ENCODE measurements around the gene CTDSP1. TPM values are rescaled to one million over a fixed set of nuclear protein-coding genes. Genes with fewer than 3 reads are reported as not detected.

The CTDSP1 gene
- total and polyA plus RNA-seq, 11 donors = 67.4 to 121 (median 93.8) TPM

DNA sequence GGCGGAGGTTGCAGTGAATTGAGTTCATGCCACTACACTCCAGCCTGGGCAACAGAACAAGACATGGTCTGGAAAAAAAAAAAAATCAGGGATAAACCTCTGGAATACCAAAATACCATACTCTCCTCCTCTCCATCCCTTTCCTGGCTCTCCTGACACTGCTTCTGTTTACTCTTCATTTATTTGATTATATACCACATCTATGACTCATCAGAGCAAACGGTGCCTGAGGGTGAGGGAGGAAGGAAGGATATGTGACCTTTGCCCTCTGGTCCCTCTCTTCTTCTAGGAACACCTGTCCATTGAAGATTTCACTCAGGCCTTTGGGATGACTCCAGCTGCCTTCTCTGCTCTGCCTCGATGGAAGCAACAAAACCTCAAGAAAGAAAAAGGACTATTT, 49.3 kb downstream of the CTDSP1 start:
- Histone ChIP-seq H3K27ac (no peak overlapping the region), H3K9me3 (no peaks in the 10 kb centered on the region), H3K36me3 (peaks cover 0 to 52% (median 38%) of the 10 kb centered on the region in 9 donors), H3K4me1 (no peaks in the 10 kb centered on the region), H3K27me3 (no peaks in the 10 kb centered on the region), H3K4me3 (no peak overlapping the region)
- intact Hi-C loops (cut with DNase I) = no loop called here
- WGBS, 4 donors = 57 to 67% (median 60%) methylated on average over 3 of the region's 3 CpGs
- TF ChIP-seq, protein P1, sequence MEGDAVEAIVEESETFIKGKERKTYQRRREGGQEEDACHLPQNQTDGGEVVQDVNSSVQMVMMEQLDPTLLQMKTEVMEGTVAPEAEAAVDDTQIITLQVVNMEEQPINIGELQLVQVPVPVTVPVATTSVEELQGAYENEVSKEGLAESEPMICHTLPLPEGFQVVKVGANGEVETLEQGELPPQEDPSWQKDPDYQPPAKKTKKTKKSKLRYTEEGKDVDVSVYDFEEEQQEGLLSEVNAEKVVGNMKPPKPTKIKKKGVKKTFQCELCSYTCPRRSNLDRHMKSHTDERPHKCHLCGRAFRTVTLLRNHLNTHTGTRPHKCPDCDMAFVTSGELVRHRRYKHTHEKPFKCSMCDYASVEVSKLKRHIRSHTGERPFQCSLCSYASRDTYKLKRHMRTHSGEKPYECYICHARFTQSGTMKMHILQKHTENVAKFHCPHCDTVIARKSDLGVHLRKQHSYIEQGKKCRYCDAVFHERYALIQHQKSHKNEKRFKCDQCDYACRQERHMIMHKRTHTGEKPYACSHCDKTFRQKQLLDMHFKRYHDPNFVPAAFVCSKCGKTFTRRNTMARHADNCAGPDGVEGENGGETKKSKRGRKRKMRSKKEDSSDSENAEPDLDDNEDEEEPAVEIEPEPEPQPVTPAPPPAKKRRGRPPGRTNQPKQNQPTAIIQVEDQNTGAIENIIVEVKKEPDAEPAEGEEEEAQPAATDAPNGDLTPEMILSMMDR (IDR thresholded peaks at IDR 0.05) = no peak
- TF ChIP-seq POLR2A (IDR thresholded peaks at IDR 0.05) = no peak
- ATAC-seq (no peak), DNase-seq (no peak)

DNA sequence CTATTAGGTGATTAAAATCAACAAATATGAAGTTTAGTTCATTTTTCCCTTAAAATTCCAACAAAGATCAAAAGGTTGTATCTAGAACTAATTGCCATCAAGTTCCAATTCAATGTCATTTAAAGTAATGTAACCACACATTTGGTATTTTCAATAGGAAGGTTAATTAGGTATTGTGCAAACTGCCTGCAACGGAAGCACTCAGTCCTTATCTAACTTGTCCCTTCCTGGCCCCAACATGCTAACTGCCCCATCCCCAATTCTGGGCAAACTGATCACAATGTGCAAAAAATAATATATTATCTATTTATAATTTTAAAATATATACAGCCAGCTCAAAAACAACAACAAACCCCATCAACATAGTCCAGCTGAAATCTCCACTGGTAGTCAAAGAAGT, 52.4 kb downstream of the CTDSP1 start:
- intact Hi-C loops (cut with DNase I) = no loop called here
- TF ChIP-seq POLR2A (IDR thresholded peaks at IDR 0.05) = no peak
- TF ChIP-seq, protein P1 (IDR thresholded peaks at IDR 0.05) = no peak
- ATAC-seq = no peak
- WGBS, 4 donors = 81 to 91% (median 89%) methylated on average over 1 of the region's 1 CpG
- no peak for DNase-seq
- Histone ChIP-seq H3K4me3 (no peak overlapping the region), H3K4me1 (no peaks in the 10 kb centered on the region), H3K9me3 (no peaks in the 10 kb centered on the region), H3K27ac (no peak overlapping the region), H3K36me3 (peaks cover 0 to 79% (median 63%) of the 10 kb centered on the region in 9 donors), H3K27me3 (no peaks in the 10 kb centered on the region)

MicroRNAs encoded within 50 kb of the gene (microRNA counts, 767-probe panel; counts per million panel counts)
- 4,726 to 4,984 counts per million in 2 donors for microRNA hsa-miR-26b-5p

Small RNA genes lying within 50 kb of the gene (microRNA-seq; reads per million reads assigned to microRNA genes)
- gene MIR26B = 39,032 to 68,661 (median 47,322) reads per million in 4 donors

Other genes with a start within 250 kb of the CTDSP1 start
- gene CXCR1, start 232.9 kb upstream of the CTDSP1 start, total RNA-seq = 1 to 10 TPM in 2 of 9 donors, under 1 TPM in 7; 0.23 to 1.9 (median 0.59) TPM
- under 1 TPM; 0.08 to 0.22 TPM for gene CXCR1, start 232.9 kb upstream of the CTDSP1 start, polyA plus RNA-seq
- 100 to 1,000 TPM; 126 to 278 (median 139) TPM for gene ARPC2, start 182.7 kb upstream of the CTDSP1 start, total RNA-seq
- gene ARPC2, start 182.7 kb upstream of the CTDSP1 start, polyA plus RNA-seq = 100 to 1,000 TPM in 1 of 2 donors, 10 to 100 TPM in 1; 64.9 to 223 TPM
- 1 to 10 TPM in 6 of 9 donors, under 1 TPM in 3; 0.52 to 4.7 (median 1.2) TPM for gene GPBAR1, start 138.9 kb upstream of the CTDSP1 start, total RNA-seq
- gene GPBAR1, start 138.9 kb upstream of the CTDSP1 start, polyA plus RNA-seq = 1 to 10 TPM in 1 of 2 donors, under 1 TPM in 1; 1.00 to 1.8 TPM
- 100 to 1,000 TPM in 2 of 9 donors, 10 to 100 TPM in 7; 51.6 to 127 (median 58.0) TPM for gene AAMP, start 129.7 kb upstream of the CTDSP1 start, total RNA-seq
- 100 to 1,000 TPM in 1 of 2 donors, 10 to 100 TPM in 1; 58.6 to 150 TPM for gene AAMP, start 129.7 kb upstream of the CTDSP1 start, polyA plus RNA-seq
- gene PNKD, start 129.3 kb upstream of the CTDSP1 start, total RNA-seq = 10 to 100 TPM; 53.8 to 78.7 (median 72.5) TPM
- gene PNKD, start 129.3 kb upstream of the CTDSP1 start, polyA plus RNA-seq = 100 to 1,000 TPM in 1 of 2 donors, 10 to 100 TPM in 1; 54.6 to 146 TPM
- gene TMBIM1, start 107.4 kb upstream of the CTDSP1 start, total RNA-seq = 100 to 1,000 TPM in 7 of 9 donors, 10 to 100 TPM in 2; 89.1 to 173 (median 126) TPM
- 100 to 1,000 TPM in 1 of 2 donors, 10 to 100 TPM in 1; 41.8 to 208 TPM for gene TMBIM1, start 107.4 kb upstream of the CTDSP1 start, polyA plus RNA-seq
- gene CATIP, start 43.0 kb upstream of the CTDSP1 start, total RNA-seq = under 1 TPM in 1 of 9 donors, not detected in 8; 0.18 TPM
- under 1 TPM in 1 of 2 donors, not detected in 1; 0.07 TPM for gene CATIP, start 43.0 kb upstream of the CTDSP1 start, polyA plus RNA-seq
- 10 to 100 TPM in 2 of 9 donors, 1 to 10 TPM in 6, under 1 TPM in 1; 0.96 to 31.0 (median 4.3) TPM for gene SLC11A1, start 17.6 kb upstream of the CTDSP1 start, total RNA-seq
- 1 to 10 TPM; 4.5 to 8.9 TPM for gene SLC11A1, start 17.6 kb upstream of the CTDSP1 start, polyA plus RNA-seq
- gene VIL1, start 19.3 kb downstream of the CTDSP1 start, total RNA-seq = not detected
- gene VIL1, start 19.3 kb downstream of the CTDSP1 start, polyA plus RNA-seq = under 1 TPM; 0.04 to 0.07 TPM
- 10 to 100 TPM in 1 of 9 donors, 1 to 10 TPM in 8; 5.2 to 10.3 (median 7.8) TPM for gene USP37, start 168.5 kb downstream of the CTDSP1 start, total RNA-seq
- gene USP37, start 168.5 kb downstream of the CTDSP1 start, polyA plus RNA-seq = 1 to 10 TPM; 1.8 to 4.1 TPM
- gene CNOT9, start 169.0 kb downstream of the CTDSP1 start, total RNA-seq = 10 to 100 TPM; 19.4 to 34.8 (median 23.1) TPM
- gene CNOT9, start 169.0 kb downstream of the CTDSP1 start, polyA plus RNA-seq = 10 to 100 TPM; 12.2 to 23.3 TPM
- gene PLCD4, start 208.0 kb downstream of the CTDSP1 start, total RNA-seq = 1 to 10 TPM in 4 of 9 donors, under 1 TPM in 5; 0.14 to 1.9 (median 0.67) TPM
- gene PLCD4, start 208.0 kb downstream of the CTDSP1 start, polyA plus RNA-seq = under 1 TPM; 0.11 to 0.34 TPM

Data from heart left ventricle (tissue), 16 donors.